ENCODE results near the gene PLXNA4. TPM values are rescaled to one million over a fixed set of nuclear protein-coding genes. Genes with fewer than 3 reads are reported as not detected.

PLXNA4 gene
- total and polyA plus RNA-seq, 2 experiments from 2014 or later = 1.9 to 4.8 TPM

GRCh38 chr7:132547821-132548220 lies 28.4 kb downstream of the PLXNA4 start:
- TF ChIP-seq EZH2phosphoT487 (IDR thresholded peaks at IDR 0.05; ENCODE audit: low read depth, severe bottlenecking, unreplicated experiment) = no peak
- TF ChIP-seq EZH2 (IDR thresholded peaks at IDR 0.05; ENCODE audit: borderline replicate concordance) = no peak
- TF ChIP-seq CTCF (IDR thresholded peaks at IDR 0.05; ENCODE audit: poor library complexity) = no peak
- Histone ChIP-seq H3K9me2 (replicated peaks; ENCODE audit: insufficient read depth) (no peaks in the 10 kb centered on the region), H3K4me2 (no peak overlapping the region), H3K27me3 (peaks cover 2% of the 10 kb centered on the region), H3K9me3 (ENCODE audit: low read depth) (no peaks in the 10 kb centered on the region), H3K27ac (no peak overlapping the region), H3K4me1 (ENCODE audit: insufficient read depth) (no peaks in the 10 kb centered on the region), H2AFZ (no peak overlapping the region), H4K20me1 (ENCODE audit: insufficient read depth, poor library complexity, severe bottlenecking) (no peaks in the 10 kb centered on the region), H3K79me2 (no peaks in the 10 kb centered on the region), H3K4me3 (no peak overlapping the region), H3K36me3 (replicated peaks; ENCODE audit: insufficient read depth, low read depth) (no peaks in the 10 kb centered on the region)
- WGBS (ENCODE audit: low lambda C conversion rate, missing lambda C conversion rate) = 84% methylated on average over 6 of the region's 6 CpGs
- no peak for DNase-seq (ENCODE audit: low spot score)

DNA sequence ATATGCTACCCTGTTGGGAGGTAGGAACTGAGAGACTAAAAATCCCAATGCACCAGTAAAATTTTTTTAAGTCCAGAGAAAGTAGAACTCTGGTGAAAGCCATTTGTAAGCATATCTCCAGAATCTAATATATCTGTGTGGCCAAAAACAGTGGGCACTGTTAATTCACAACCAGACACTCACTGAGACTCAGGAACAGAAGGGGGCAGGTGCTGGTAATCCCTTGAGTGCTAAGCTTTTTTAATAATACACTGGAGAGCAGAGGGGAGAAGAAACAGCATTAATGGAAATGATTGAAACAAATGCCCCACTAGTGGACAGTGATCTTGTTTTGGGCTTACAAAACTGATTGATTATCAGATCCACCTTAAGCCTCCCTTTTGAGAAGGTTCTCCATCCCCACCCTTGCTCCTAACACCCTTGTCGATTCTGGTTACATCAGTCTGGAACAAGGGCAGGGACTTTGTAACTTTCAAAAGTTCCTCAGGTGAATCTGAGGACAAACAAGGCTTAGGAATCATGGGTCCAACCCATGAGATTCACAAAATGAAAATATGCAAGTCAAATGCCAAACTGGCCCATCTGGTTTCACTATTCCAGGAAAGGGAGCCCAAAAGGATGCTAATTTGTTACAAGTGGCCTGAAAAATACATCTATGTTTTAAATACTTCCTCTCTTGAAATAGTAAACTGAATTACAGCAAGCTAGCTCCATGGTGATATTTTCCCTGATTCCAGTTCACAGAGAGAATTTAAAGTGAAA lies 29.7 kb downstream of the PLXNA4 start:
- Histone ChIP-seq H3K27me3 (peaks cover 2% of the 10 kb centered on the region), H3K9me2 (replicated peaks; ENCODE audit: insufficient read depth) (no peaks in the 10 kb centered on the region), H3K4me1 (ENCODE audit: insufficient read depth) (no peaks in the 10 kb centered on the region), H3K27ac (no peak overlapping the region), H3K36me3 (replicated peaks; ENCODE audit: insufficient read depth, low read depth) (no peaks in the 10 kb centered on the region), H3K79me2 (no peaks in the 10 kb centered on the region), H3K4me2 (no peak overlapping the region), H3K9me3 (ENCODE audit: low read depth) (no peaks in the 10 kb centered on the region), H2AFZ (no peak overlapping the region), H4K20me1 (ENCODE audit: insufficient read depth, poor library complexity, severe bottlenecking) (no peaks in the 10 kb centered on the region), H3K4me3 (no peak overlapping the region)
- TF ChIP-seq EZH2 (IDR thresholded peaks at IDR 0.05; ENCODE audit: borderline replicate concordance) (no peak), EZH2phosphoT487 (IDR thresholded peaks at IDR 0.05; ENCODE audit: low read depth, severe bottlenecking, unreplicated experiment) (no peak)
- DNase-seq (ENCODE audit: low spot score) = no peak
- WGBS (ENCODE audit: low lambda C conversion rate, missing lambda C conversion rate) = 70% methylated on average over 1 of the region's 1 CpG

GRCh38 chr7:132545756-132546155 lies 30.5 kb downstream of the PLXNA4 start:
- Histone ChIP-seq H3K27ac (no peak overlapping the region), H3K4me2 (no peak overlapping the region), H3K27me3 (peaks cover 2% of the 10 kb centered on the region), H3K9me2 (replicated peaks; ENCODE audit: insufficient read depth) (no peaks in the 10 kb centered on the region), H3K36me3 (replicated peaks; ENCODE audit: insufficient read depth, low read depth) (no peaks in the 10 kb centered on the region), H3K79me2 (no peaks in the 10 kb centered on the region), H3K9me3 (ENCODE audit: low read depth) (no peaks in the 10 kb centered on the region), H4K20me1 (ENCODE audit: insufficient read depth, poor library complexity, severe bottlenecking) (no peaks in the 10 kb centered on the region), H2AFZ (no peak overlapping the region), H3K4me3 (no peak overlapping the region), H3K4me1 (ENCODE audit: insufficient read depth) (no peaks in the 10 kb centered on the region)
- 81% methylated on average over 1 of the region's 1 CpG for WGBS (ENCODE audit: low lambda C conversion rate, missing lambda C conversion rate)
- DNase-seq (ENCODE audit: low spot score) = no peak
- TF ChIP-seq CTCF (IDR thresholded peaks at IDR 0.05; ENCODE audit: poor library complexity) = no peak
- TF ChIP-seq EZH2phosphoT487 (IDR thresholded peaks at IDR 0.05; ENCODE audit: low read depth, severe bottlenecking, unreplicated experiment) = no peak
- TF ChIP-seq EZH2 (IDR thresholded peaks at IDR 0.05; ENCODE audit: borderline replicate concordance) = no peak

- no peaks in the 10 kb centered on the region for H3K9me3 ChIP-seq (ENCODE audit: low read depth)
- peaks cover 2% of the 10 kb centered on the region for H3K27me3 ChIP-seq
- H4K20me1 ChIP-seq (ENCODE audit: insufficient read depth, poor library complexity, severe bottlenecking) = no peaks in the 10 kb centered on the region
- H3K79me2 ChIP-seq = no peaks in the 10 kb centered on the region
- H3K27ac ChIP-seq = no peak overlapping the region
- H3K4me3 ChIP-seq = no peak overlapping the region
- no peak overlapping the region for H3K4me2 ChIP-seq
- no peaks in the 10 kb centered on the region for H3K36me3 ChIP-seq (replicated peaks; ENCODE audit: insufficient read depth, low read depth)
- no peak overlapping the region for H2AFZ ChIP-seq
- H3K9me2 ChIP-seq (replicated peaks; ENCODE audit: insufficient read depth) = no peaks in the 10 kb centered on the region
- DNase-seq (ENCODE audit: low spot score) = no peak
- WGBS (ENCODE audit: low lambda C conversion rate, missing lambda C conversion rate) = 81% methylated on average over 1 of the region's 1 CpG
- H3K4me1 ChIP-seq (ENCODE audit: insufficient read depth) = no peaks in the 10 kb centered on the region
- no peak for TF ChIP-seq EZH2 (IDR thresholded peaks at IDR 0.05; ENCODE audit: borderline replicate concordance)
- TF ChIP-seq CTCF (IDR thresholded peaks at IDR 0.05; ENCODE audit: poor library complexity) = no peak
- no peak for TF ChIP-seq EZH2phosphoT487 (IDR thresholded peaks at IDR 0.05; ENCODE audit: low read depth, severe bottlenecking, unreplicated experiment)
Measured at GRCh38 chr7:132544999-132545398, 31.3 kb downstream of the PLXNA4 start.

Measured in hepatocyte (in vitro differentiated cells).